ENCODE data around the gene SPINT1.

SPINT1 gene

GRCh38 chr15:40893019-40893670 is 49.3 kb downstream of the SPINT1 start:
- DNase-seq (ENCODE audit: low read depth), result no peak

GRCh38 chr15:40893733-40894680 is 50.2 kb downstream of the SPINT1 start, which contains the start of gene VPS18:
Gene VPS18 (plus strand): TSS chr15:40894450. CDS start chr15:40894769, 319 bp downstream.
- peak; percentile 98 for DNase-seq (ENCODE audit: low read depth)

GRCh38 chr15:40894681-40895448 is 51.0 kb downstream of the SPINT1 start:
- DNase-seq (ENCODE audit: low read depth), result peak; percentile 37

GRCh38 chr15:40899536-40900207 is 55.8 kb downstream of the SPINT1 start:
- no peak for DNase-seq (ENCODE audit: low read depth)

GRCh38 chr15:40900256-40901052 is 56.6 kb downstream of the SPINT1 start:
- DNase-seq (ENCODE audit: low read depth), result no peak

- no peak for DNase-seq (ENCODE audit: low read depth)
Measured at GRCh38 chr15:40901053-40901443, 57.2 kb downstream of the SPINT1 start.

- no peak for DNase-seq (ENCODE audit: low read depth)
Measured at GRCh38 chr15:40902605-40903561, 59.0 kb downstream of the SPINT1 start.

- no peak for DNase-seq (ENCODE audit: low read depth)
Measured at GRCh38 chr15:40904552-40905201, 60.8 kb downstream of the SPINT1 start.

GRCh38 chr15:40906091-40906990 is 62.5 kb downstream of the SPINT1 start:
- DNase-seq (ENCODE audit: low read depth), result peak; percentile 60

- peak; percentile 38 for DNase-seq (ENCODE audit: low read depth)
Measured at GRCh38 chr15:40906991-40907802, 63.3 kb downstream of the SPINT1 start.
